Upper lobe of right lung (tissue), 1 donor: ENCODE measurements around the gene PLA2G2A. TPM values are rescaled to one million over a fixed set of nuclear protein-coding genes. Genes with fewer than 3 reads are reported as not detected.
A peak's percentile ranks its signal among the peaks of the same experiment; 100 is the strongest.
"Not testable (repeated sequence)": the region's sequence is repeated elsewhere in the genome, so short reads cannot be mapped to it uniquely, and the experiment has no call there.

Experiments used
- ATAC-seq: fragments of 200-7000 bp; cut with Tn5 transposase; one replicate; pipeline ENCODE4 v1.9.1; 2020; ENCODE audit warnings: mild to moderate bottlenecking, moderate library complexity
- DNase-seq: peaks from one replicate; pipeline ENCODE4 v3.0.0-alpha.2; 2020
- H3K27ac ChIP-seq: fragments of 200-600 bp; one replicate; pipeline ENCODE4 v1.8.0; 2022
- H3K27me3 ChIP-seq: fragments of 200-600 bp; one replicate; pipeline ENCODE4 v1.8.0; 2022; ENCODE audit warnings: mild to moderate bottlenecking
- H3K36me3 ChIP-seq: fragments of 200-600 bp; one replicate; pipeline ENCODE4 v1.8.0; 2022
- H3K4me1 ChIP-seq: fragments of 200-600 bp; one replicate; pipeline ENCODE4 v1.8.0; 2022
- H3K4me3 ChIP-seq: fragments of 200-600 bp; one replicate; pipeline ENCODE4 v1.8.0; 2022; ENCODE audit warnings: mild to moderate bottlenecking
- H3K9me3 ChIP-seq: fragments of 200-600 bp; one replicate; pipeline ENCODE4 v1.8.0; 2022
- intact Hi-C: fragments of 100-400 bp; cut with DNase I; formaldehyde crosslinking; loops from one replicate; pipeline ENCODE4 v1.11.0; 2022
- total RNA-seq: library from RNA; stranded (reverse); fragmentation: NEBNext Ultra II Directional; extraction: Animal tissue kit (Norgen Biotek cat#: 25700); gene quantifications from one replicate; pipeline ENCODE4 v1.2.1, GENCODE V29; 2021
- TF ChIP-seq, protein P1 (sequence below): fragments of 200-600 bp; IDR thresholded peaks from one replicate; pipeline ENCODE4 v1.8.0; 2022; ENCODE audit warnings: antibody characterized with exemption
- donor health status: DM: no; HTN: yes; CAD: no; lungs with severe emphysema.

Gene PLA2G2A
- total RNA-seq, 1 donor from 2014 or later = 19.7 TPM

DNA sequence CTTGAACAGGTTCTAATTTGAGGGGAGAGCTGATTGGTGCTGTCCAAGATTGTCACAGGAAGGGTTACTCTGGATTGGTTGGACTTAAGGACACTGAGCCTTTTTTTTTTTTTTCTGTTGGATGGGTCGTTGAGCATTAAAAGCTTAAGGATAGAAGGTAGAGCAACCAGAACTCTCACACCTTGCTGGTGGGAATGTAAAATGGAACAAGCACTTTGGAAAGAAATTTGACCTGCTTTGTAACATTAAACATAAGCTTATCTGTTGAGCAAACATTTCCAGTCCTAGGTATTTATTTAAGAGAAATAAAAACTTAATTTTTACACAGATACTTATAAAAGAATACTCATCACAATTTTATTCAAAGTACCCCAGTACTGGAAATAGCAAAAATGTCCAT lies 29.8 kb upstream of the PLA2G2A start:
- Histone ChIP-seq H3K9me3 (no peaks in the 10 kb centered on the region), H3K4me1 (no peaks in the 10 kb centered on the region), H3K27me3 (no peaks in the 10 kb centered on the region), H3K4me3 (no peak overlapping the region), H3K27ac (no peak overlapping the region), H3K36me3 (no peaks in the 10 kb centered on the region)
- ATAC-seq (no peak), DNase-seq (no peak)
- TF ChIP-seq, protein P1, sequence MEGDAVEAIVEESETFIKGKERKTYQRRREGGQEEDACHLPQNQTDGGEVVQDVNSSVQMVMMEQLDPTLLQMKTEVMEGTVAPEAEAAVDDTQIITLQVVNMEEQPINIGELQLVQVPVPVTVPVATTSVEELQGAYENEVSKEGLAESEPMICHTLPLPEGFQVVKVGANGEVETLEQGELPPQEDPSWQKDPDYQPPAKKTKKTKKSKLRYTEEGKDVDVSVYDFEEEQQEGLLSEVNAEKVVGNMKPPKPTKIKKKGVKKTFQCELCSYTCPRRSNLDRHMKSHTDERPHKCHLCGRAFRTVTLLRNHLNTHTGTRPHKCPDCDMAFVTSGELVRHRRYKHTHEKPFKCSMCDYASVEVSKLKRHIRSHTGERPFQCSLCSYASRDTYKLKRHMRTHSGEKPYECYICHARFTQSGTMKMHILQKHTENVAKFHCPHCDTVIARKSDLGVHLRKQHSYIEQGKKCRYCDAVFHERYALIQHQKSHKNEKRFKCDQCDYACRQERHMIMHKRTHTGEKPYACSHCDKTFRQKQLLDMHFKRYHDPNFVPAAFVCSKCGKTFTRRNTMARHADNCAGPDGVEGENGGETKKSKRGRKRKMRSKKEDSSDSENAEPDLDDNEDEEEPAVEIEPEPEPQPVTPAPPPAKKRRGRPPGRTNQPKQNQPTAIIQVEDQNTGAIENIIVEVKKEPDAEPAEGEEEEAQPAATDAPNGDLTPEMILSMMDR = no peak
- intact Hi-C loops = no loop called here

DNA sequence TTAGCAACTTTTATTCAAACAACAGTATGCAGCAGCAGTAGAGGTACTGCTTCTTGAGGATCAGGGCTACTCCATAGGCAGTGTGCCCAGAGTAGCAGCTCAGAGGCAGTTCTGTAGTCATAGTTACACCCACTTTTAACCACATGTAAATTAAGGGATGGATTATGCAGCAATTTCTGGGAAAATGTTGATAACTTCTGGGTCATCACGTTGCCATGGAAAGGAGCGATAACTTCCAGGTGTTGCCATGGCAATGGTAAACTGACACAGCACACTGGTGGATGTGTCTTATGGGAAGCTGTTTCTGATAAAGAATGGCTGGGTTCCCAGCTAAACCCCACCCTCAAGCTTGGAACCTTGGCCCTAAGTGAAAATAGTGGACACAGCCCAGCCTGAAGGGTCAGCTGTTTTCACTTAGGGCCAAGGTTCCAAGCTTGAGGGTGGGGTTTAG lies 29.0 kb upstream of the PLA2G2A start:
- no peaks in the 10 kb centered on the region for H3K27me3 ChIP-seq
- no peak overlapping the region for H3K4me3 ChIP-seq
- intact Hi-C loops = no loop called here
- no peaks in the 10 kb centered on the region for H3K36me3 ChIP-seq
- no peak overlapping the region for H3K27ac ChIP-seq
- H3K4me1 ChIP-seq = no peaks in the 10 kb centered on the region
- no peak for DNase-seq
- TF ChIP-seq, protein P1 = no peak
- no peaks in the 10 kb centered on the region for H3K9me3 ChIP-seq
- peak; percentile 17 for ATAC-seq

DNA sequence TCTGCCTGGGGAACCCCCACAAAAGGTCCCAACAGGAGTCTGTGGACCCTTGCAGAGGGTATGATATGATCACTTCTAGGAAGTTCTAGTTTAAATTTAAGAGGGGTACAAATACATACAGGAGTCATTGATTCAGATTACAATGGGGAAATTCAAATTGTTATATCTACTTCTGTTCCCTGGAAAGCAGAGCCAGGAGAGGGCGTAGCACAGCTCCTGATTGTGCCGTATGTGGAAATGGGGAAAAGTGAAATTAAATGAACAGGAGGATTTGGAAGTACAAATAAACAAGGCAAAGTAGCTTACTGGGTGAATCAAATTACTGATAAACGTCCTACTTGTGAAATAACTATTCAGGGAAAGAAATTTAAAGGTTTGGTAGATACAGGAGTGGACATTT lies 19.4 kb upstream of the PLA2G2A start:
- H3K9me3 ChIP-seq, H3K4me3 ChIP-seq, H3K4me1 ChIP-seq, DNase-seq, H3K27me3 ChIP-seq, ATAC-seq, H3K27ac ChIP-seq, intact Hi-C loops, H3K36me3 ChIP-seq: not testable (repeated sequence)

DNA sequence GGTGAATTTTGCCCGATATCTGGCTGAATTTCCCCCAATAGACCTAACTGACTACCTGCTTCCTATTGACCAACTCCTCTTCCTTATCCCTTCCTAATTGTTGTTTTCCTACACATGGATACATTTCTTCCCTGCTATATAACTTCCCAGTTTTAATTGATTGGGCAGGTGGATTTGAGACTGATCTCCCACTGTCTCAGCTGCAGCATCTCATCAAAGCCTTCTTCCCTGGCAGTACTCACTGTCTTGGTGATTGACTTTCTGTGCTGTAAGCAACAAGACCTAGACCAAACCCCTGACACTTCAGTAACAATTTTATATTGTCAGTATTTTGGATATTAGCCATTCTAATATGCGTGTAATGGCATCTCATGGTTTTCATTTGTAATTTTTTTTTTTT lies 11.3 kb upstream of the PLA2G2A start:
- ATAC-seq (no peak), DNase-seq (no peak)
- TF ChIP-seq, protein P1 = no peak
- no peaks in the 10 kb centered on the region for H3K36me3 ChIP-seq
- H3K27ac ChIP-seq = no peak overlapping the region
- H3K4me1 ChIP-seq = no peaks in the 10 kb centered on the region
- H3K4me3 ChIP-seq = no peak overlapping the region
- no peaks in the 10 kb centered on the region for H3K9me3 ChIP-seq
- intact Hi-C loops = no loop called here
- H3K27me3 ChIP-seq = no peaks in the 10 kb centered on the region

DNA sequence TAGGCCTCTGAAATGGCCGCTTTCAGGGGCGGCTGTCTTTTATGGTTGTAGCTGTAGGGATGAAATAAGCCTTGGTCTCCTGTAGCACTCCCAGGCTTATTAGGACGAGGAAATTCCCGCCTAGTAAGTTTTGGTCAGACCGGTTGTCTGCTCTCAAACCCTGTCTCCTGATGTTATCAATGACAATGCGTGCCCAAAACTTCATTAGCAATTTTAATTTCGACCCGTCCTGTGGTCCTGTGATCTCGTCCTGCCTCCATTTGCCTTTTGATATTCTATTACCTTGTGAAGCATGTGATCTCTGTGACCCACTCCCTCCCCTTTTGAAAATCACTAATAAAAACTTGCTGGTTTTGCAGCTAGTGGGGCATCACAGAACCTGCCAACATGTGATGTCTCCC lies 10.8 kb upstream of the PLA2G2A start:
- H3K4me3 ChIP-seq, H3K27me3 ChIP-seq, H3K27ac ChIP-seq, H3K9me3 ChIP-seq, intact Hi-C loops, H3K36me3 ChIP-seq, DNase-seq, ATAC-seq, H3K4me1 ChIP-seq: not testable (repeated sequence)

DNA sequence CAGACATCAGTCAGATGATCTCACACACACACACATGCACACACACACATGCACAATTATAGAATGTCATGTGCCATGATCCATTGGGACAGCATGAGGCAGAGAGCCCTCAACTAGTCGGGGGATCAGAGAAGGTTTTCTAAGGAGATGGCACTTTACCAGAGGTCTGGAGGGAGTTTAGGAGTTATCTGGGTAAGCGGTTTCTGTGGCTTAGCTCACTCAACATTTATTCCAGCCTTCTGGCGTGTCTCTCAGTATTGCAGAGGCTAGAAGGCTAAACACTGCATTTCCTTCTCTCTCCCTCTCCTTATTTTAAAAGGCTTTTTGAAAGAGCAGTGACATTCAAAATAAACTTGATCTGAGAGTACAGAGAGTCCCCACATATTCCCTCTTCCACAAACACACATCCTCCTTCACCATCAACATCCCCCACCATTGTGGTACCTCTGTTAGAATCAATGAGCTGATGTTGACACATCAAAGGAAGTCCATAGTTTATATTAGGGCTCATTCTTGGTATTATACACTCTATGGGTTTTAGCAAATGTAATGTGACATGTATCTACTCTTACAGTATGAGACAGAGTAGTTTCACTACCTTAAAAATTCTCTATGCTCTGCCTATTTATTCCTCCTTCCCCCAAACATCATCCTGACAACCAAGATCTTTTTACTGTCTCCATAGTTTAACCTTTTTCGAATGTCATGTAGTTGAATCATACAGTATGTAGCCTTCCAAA lies 9.0 kb upstream of the PLA2G2A start:
- H3K9me3 ChIP-seq = no peaks in the 10 kb centered on the region
- no peak overlapping the region for H3K4me3 ChIP-seq
- DNase-seq (no peak), ATAC-seq (no peak)
- H3K27ac ChIP-seq = no peak overlapping the region
- H3K27me3 ChIP-seq = no peaks in the 10 kb centered on the region
- no peaks in the 10 kb centered on the region for H3K4me1 ChIP-seq
- intact Hi-C loops = no loop called here
- H3K36me3 ChIP-seq = no peaks in the 10 kb centered on the region
- TF ChIP-seq, protein P1 = no peak

DNA sequence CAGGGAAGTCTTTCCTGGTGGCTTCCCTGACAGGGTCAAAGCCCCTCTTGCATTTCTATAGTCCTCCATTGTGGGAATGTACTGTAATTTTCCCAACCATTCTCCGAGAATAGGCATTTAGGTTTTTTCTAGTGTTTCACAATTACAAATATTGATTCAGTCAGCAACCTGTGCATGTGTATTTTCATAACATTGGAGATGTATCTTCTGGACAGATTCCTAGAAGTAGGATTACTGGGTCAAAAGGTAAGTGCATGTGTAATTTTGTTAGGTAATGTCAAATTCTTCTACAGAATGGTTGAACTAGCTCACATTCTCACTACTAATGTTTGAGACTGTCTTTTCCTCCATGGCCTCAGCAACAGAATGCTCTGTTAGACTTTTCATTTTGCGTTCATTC lies 8.3 kb upstream of the PLA2G2A start:
- H3K9me3 ChIP-seq = no peaks in the 10 kb centered on the region
- no peaks in the 10 kb centered on the region for H3K4me1 ChIP-seq
- TF ChIP-seq, protein P1 = no peak
- no peaks in the 10 kb centered on the region for H3K27me3 ChIP-seq
- H3K36me3 ChIP-seq = no peaks in the 10 kb centered on the region
- intact Hi-C loops = no loop called here
- ATAC-seq (no peak), DNase-seq (no peak)
- no peak overlapping the region for H3K4me3 ChIP-seq
- H3K27ac ChIP-seq = no peak overlapping the region

DNA sequence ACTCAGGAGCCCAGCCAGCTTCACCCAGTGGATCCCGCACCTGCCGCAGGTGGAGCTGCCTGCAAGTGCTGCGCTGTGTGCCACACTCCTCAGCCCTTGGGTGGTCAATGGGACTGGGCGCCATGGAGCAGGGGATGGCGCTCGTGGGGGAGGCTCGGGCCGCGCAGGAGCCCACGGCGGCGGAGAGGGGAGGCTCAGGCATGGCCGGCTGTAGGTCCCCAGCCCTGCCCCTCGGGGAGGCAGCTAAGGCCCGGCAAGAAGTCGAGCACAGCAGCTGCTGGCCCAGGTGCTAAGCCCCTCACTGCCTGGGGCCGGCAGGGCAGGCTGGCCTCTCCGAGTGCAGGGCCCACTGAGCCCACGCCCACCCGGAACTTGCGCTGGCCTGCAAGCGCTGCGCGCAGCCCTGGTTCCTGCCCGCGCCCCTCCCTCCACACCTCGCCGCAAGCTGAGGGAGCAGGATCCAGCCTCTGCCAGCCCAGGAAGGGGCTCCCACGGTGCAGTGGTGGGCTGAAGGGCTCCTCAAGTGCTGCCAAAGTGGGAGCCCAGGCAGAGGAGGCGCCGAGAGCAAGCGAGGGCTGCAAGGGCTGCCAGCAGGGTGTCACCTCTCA lies 5.1 kb upstream of the PLA2G2A start:
- ATAC-seq, H3K27ac ChIP-seq, DNase-seq, intact Hi-C loops, H3K4me3 ChIP-seq, H3K27me3 ChIP-seq, H3K9me3 ChIP-seq, H3K36me3 ChIP-seq: not testable (repeated sequence)
- peaks cover 13% of the 10 kb centered on the region for H3K4me1 ChIP-seq
